HG02981 (cell line): ENCODE measurements around the gene CT45A1.
"Not testable (repeated sequence)": the region's sequence is repeated elsewhere in the genome, so short reads cannot be mapped to it uniquely, and the experiment has no call there.

Experiments used
- ATAC-seq: cut with Tn5 transposase; IDR thresholded peaks from one replicate; pipeline ENCODE4 v1.9.1; 2021; ENCODE audit warnings: mild to moderate bottlenecking, moderate library complexity; ENCODE audit not compliant: unreplicated experiment

CT45A1 gene

DNA sequence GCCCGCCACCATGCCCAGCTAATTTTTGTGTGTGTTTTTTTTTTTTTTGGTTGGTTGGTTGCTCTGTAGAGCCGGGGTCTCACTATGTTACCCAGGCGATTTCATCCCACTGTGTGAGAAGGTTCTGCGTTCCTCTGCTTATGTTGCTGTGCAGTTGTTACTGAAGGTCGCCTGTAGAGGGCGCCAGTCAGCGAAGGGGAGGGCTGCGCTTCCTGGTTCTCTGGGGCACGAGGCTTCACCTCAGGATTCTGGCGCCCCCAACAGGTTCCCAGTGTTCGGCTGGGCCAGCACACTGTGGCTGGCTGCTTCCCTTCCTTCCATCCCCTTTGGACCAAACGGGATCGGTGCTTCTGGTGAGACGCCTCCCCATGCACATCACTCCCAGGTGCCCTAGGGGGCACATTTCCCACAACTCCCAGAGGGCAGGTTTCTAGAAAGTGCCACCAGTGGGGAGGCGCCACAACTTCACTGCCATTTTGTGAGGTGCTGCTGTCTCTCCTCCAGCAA lies at the start of gene CT45A1:
Gene CT45A1, plus strand, starts transcription at position 457 of the 507 bp plus-strand sequence. CDS start 5,302 bp downstream, outside the sequence.
- ATAC-seq: not testable (repeated sequence)

- ATAC-seq: not testable (repeated sequence)
Observed at GRCh38 chrX:135672979-135673378, 40.5 kb upstream of the CT45A1 start.

GRCh38 chrX:135688137-135688536 lies 25.3 kb upstream of the CT45A1 start:
- no peak for ATAC-seq

GRCh38 chrX:135695471-135695870 lies 18.0 kb upstream of the CT45A1 start:
- no peak for ATAC-seq

DNA sequence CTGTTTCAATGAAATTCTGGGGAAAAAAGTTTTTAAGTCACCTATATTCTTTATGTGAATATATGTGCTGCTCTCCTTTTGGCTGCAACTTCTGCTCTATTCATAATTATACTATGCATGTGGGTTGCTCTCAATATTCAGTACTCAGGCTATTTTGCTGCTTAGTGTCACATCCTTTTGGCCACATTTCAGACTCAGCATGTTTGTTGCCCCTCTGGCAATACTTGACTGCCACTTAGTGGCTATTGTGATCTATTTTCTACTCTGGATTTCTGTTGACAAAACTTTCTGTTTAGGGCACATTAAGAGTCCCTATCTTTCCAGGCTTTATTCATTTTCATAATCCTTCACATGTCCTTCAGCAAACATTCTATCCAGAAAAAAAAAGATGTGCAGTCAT lies 15.8 kb upstream of the CT45A1 start:
- no peak for ATAC-seq

DNA sequence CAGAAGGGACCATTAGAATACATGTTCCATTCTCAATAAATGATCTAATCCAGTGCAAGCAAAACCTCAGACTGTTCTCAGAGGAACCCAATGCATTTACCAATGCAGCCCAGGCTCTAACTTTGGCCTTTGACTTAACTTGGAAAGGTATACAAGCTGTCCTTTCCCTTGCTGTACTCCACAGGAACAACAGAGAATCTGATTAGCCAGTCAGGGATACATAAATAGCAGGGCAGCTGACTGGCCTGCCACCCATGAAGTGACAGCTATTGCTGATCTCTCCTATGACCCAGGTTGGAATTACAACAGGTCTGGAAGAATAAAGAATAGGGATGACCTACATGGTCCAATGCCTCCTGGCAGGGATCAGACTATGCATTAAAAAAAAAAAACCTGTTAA lies 14.5 kb upstream of the CT45A1 start:
- no peak for ATAC-seq

DNA sequence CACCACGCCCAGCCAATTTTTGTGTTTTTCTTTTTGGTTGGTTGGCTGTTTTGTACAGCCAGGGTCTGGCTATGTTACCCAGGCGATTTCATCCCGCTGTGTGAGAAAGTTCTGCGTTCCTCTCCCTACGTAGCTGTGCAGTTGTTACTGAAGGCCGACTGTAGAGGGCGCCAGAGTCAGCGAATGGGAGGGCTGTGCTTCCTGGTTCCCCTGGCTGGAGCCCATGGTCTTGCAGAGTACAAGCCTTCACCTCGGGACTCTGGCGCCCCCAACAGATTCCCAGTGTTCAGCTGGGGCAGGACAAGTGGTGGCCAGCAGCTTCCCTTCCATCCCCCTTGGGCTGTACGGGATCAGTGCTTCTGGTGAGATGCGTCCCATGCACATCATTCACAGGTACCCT lies 5.6 kb upstream of the CT45A1 start:
- ATAC-seq: no peak

- ATAC-seq: no peak
Observed at GRCh38 chrX:135713795-135714194, 356 bp downstream of the CT45A1 start.

- ATAC-seq: not testable (repeated sequence)
Observed at GRCh38 chrX:135734666-135735065, 21.2 kb downstream of the CT45A1 start.

- ATAC-seq: no peak
Observed at GRCh38 chrX:135737366-135738071, 24.1 kb downstream of the CT45A1 start.

DNA sequence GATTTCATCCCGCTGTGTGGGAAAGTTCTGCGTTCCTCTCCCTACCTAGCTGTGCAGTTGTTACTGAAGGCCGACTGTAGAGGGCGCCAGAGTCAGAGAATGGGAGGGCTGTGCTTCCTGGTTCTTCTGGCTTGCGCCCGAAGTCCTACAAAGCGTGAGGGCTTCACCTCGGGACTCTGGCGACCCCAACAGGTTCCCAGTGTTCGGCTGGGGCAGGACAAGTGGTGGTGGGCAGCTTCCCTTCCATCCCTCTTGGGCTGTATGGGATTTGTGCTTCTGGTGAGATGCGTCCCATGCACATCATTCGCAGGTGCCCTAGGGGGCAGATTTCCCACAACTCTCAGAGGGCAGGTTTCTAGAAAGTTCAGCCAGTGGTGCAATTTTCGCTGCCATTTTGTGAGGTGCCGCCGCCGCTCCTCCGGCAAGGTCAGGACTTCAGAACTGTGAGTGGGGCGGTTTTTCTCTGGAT lies 27.3 kb downstream of the CT45A1 start:
- peak; percentile 79 for ATAC-seq

GRCh38 chrX:135741192-135741715 lies 27.8 kb downstream of the CT45A1 start:
- ATAC-seq: no peak

GRCh38 chrX:135744739-135745138 lies 31.3 kb downstream of the CT45A1 start:
- ATAC-seq: not testable (repeated sequence)

GRCh38 chrX:135768091-135768490 lies 54.7 kb downstream of the CT45A1 start, which contains the start of gene CT45A3:
CT45A3 (minus strand) TSS chrX:135768191; CDS start chrX:135764444, 3,747 bp downstream.
- ATAC-seq: not testable (repeated sequence)
